ENCODE data around the gene NR4A1. TPM values are rescaled to one million over a fixed set of nuclear protein-coding genes. Genes with fewer than 3 reads are reported as not detected.
"Not testable (repeated sequence)": the region's sequence is repeated elsewhere in the genome, so short reads cannot be mapped to it uniquely, and the experiment has no call there.

The NR4A1 gene
- polyA plus RNA-seq, 1 experiment = 4.4 TPM

DNA sequence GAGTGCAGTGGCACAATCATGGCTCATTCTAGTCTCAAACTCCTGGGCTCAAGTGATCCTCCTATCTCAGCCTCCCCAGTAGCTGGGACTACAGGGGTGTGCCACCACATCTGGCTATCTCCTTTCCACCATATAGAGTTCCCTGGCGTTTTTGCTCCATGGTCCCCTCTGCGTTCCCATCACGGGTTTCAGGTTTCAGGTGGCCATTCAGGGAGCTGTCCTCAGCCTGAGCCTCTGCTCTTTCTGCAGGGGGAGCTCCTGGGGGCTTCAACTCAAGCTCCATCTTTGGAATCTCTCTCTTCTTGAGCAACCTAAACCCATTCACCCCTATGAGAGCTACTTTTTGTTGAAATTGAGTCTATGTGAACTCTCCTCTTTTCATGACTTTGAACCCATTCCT is 39.8 kb downstream of the NR4A1 start:
- POLR2A ChIA-PET = interaction anchor here (1.2 kb wide), 1 partner anchor 9 kb away, joined by 6 read pairs; no protein-coding TSS in a partner anchor
- CTCF ChIA-PET = interaction anchor here (0.6 to 31.7 kb wide), 4 partner anchors 29 to 899 kb away, joined by 3 to 624 read pairs (median 4); no protein-coding TSS in a partner anchor
- peaks cover 3% of the 10 kb centered on the region; the same call in 1 of the 2 replicates for H3K9me3 ChIP-seq (ENCODE audit: control insufficient read depth, insufficient read depth, low read length)
- H3K27ac ChIP-seq (ENCODE audit: low read depth, low read length) = no peak overlapping the region
- no peak overlapping the region for H3K4me3 ChIP-seq (ENCODE audit: low read depth, low read length)
- DNase-seq (ENCODE audit: low read depth, low spot score) = no peak
- peaks cover 32% of the 10 kb centered on the region for H3K27me3 ChIP-seq (ENCODE audit: control insufficient read depth, insufficient read depth, low read length)
- TF ChIP-seq, protein P1, sequence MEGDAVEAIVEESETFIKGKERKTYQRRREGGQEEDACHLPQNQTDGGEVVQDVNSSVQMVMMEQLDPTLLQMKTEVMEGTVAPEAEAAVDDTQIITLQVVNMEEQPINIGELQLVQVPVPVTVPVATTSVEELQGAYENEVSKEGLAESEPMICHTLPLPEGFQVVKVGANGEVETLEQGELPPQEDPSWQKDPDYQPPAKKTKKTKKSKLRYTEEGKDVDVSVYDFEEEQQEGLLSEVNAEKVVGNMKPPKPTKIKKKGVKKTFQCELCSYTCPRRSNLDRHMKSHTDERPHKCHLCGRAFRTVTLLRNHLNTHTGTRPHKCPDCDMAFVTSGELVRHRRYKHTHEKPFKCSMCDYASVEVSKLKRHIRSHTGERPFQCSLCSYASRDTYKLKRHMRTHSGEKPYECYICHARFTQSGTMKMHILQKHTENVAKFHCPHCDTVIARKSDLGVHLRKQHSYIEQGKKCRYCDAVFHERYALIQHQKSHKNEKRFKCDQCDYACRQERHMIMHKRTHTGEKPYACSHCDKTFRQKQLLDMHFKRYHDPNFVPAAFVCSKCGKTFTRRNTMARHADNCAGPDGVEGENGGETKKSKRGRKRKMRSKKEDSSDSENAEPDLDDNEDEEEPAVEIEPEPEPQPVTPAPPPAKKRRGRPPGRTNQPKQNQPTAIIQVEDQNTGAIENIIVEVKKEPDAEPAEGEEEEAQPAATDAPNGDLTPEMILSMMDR (IDR thresholded peaks at IDR 0.05; ENCODE audit: low read depth, low read length) = no peak

DNA sequence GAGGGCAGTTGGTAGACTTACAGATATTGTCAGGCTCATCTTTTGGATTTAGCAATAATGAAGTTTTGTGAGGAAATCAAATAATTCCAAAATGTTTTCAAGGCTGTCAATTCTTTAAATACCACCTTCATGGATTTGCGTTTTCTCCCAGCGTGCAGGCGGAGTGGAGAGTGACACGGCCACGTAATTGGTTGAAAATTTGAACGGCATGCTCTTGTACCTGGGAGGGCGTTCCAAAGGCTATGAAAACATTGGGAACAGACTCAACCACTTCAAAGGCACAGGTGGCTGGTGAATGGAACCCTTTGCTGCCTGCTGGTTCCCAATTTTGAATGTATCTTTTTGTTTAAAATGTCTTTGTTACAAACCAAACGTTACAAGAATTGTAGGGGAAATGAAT is 40.6 kb downstream of the NR4A1 start:
- TF ChIP-seq, protein P1 (IDR thresholded peaks at IDR 0.05; ENCODE audit: low read depth, low read length) = no peak
- POLR2A ChIA-PET = interaction anchor here (1.2 kb wide), 1 partner anchor 9 kb away, joined by 6 read pairs; no protein-coding TSS in a partner anchor
- Histone ChIP-seq H3K4me3 (ENCODE audit: low read depth, low read length) (no peak overlapping the region), H3K27ac (ENCODE audit: low read depth, low read length) (no peak overlapping the region), H3K9me3 (ENCODE audit: control insufficient read depth, insufficient read depth, low read length) (peaks cover 3% of the 10 kb centered on the region; the same call in 1 of the 2 replicates), H3K27me3 (ENCODE audit: control insufficient read depth, insufficient read depth, low read length) (peaks cover 32% of the 10 kb centered on the region)
- DNase-seq (ENCODE audit: low read depth, low spot score) = no peak
- CTCF ChIA-PET = interaction anchor here (1.3 to 31.7 kb wide), 2 partner anchors 65 to 88 kb away, joined by 4 to 624 read pairs; no protein-coding TSS in a partner anchor

DNA sequence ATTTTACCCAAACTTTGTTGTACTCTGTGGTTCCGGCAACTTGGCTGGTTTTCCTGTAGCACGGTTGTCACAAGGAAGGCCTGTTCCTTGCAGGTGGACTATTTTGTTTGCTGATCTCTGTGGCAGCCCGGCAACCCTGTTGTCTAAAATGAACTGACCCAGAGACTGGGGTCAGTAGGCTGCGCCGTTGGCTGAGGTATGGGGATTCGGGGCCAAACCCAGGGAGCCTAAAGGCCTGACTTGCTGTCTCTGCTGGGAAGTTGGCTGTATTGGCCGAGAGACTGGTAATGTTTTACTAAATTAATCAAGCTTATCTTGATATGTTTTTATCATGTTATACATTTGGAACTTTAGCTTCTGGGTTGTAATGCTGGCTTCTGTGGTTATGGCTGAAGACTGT is 42.1 kb downstream of the NR4A1 start:
- ChIA-PET POLR2A (interaction anchor here (1.2 kb wide), 1 partner anchor 87 kb away, joined by 3 read pairs; the partner anchor contains the start of gene TAMALIN), CTCF (interaction anchor here (2.2 kb wide), 1 partner anchor 68 kb away, joined by 19 read pairs; no protein-coding TSS in a partner anchor)
- no peak overlapping the region for H3K27ac ChIP-seq (ENCODE audit: low read depth, low read length)
- H3K27me3 ChIP-seq (ENCODE audit: control insufficient read depth, insufficient read depth, low read length) = peaks cover 27% of the 10 kb centered on the region
- no peak overlapping the region for H3K4me3 ChIP-seq (ENCODE audit: low read depth, low read length)
- TF ChIP-seq, protein P1 (IDR thresholded peaks at IDR 0.05; ENCODE audit: low read depth, low read length) = no peak
- no peak for DNase-seq (ENCODE audit: low read depth, low spot score)
- H3K9me3 ChIP-seq (ENCODE audit: control insufficient read depth, insufficient read depth, low read length) = peaks cover 3% of the 10 kb centered on the region; the same call in 1 of the 2 replicates

DNA sequence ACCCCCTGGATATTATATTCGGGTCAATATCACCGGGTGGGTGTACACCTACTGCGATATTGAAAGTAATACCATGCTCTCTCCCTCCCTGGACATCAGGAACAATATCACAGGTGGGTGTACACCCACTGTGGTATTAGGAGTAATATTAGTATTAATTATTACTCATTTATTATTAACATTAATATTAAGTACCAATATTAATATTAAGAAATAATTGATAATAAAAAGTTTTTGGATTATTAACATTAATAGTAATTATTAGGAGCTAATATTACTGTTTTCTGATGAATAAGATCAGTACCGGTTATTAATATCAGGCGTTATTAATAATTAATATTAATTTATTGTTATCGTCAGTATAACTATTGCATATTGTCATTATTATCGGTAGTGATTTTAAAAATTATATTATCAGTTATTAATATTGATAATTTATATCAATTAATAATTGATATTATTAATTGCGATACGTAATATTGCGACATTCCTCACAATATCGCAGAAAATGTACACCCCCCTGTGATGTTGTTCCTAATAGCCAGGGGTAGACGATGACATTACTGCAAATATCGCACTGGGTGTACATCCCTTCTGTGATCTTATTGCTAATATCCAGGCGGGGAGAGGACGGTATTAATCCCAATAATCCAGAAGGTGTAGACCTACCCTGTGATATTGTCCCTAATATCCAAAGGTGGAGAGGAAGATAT is 45.2 kb downstream of the NR4A1 start:
- CTCF ChIA-PET = no interaction called here
- H3K4me3 ChIP-seq (ENCODE audit: low read depth, low read length) = no peak overlapping the region
- H3K27me3 ChIP-seq (ENCODE audit: control insufficient read depth, insufficient read depth, low read length) = peaks cover 8% of the 10 kb centered on the region
- POLR2A ChIA-PET = no interaction called here
- peaks cover 3% of the 10 kb centered on the region; the same call in 1 of the 2 replicates for H3K9me3 ChIP-seq (ENCODE audit: control insufficient read depth, insufficient read depth, low read length)
- DNase-seq (ENCODE audit: low read depth, low spot score) = no peak
- TF ChIP-seq, protein P1 (IDR thresholded peaks at IDR 0.05; ENCODE audit: low read depth, low read length) = no peak
- no peak overlapping the region for H3K27ac ChIP-seq (ENCODE audit: low read depth, low read length)

DNA sequence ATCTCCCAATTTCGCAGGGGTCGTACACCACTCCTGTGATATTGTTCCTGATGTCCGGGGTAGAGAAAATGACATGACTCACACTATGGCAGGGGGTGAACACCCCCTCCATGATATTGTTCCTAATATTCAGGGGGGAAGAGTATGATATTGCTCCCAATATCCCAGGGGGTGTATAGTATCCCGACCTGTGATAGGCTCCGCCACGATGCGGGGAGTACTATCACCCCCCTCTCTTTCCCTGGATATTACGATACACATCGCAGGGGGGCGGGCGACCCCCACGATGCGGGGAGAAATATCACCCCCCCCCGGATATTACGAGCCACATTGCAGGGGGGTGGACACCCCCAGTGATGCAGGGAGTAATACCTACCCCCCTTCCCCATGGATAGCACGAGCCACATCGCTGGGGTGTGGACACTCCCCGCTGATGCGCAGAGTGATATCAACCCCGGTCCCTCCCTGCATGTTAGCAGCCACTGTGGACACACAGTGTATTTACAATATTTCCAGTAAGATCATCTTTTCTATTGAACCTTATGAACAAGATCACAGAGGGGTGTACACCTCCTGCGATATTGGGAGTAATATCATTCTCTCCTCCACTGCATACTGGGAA is 45.9 kb downstream of the NR4A1 start:
- no peak overlapping the region for H3K27ac ChIP-seq (ENCODE audit: low read depth, low read length)
- ChIA-PET CTCF (no interaction called here), POLR2A (no interaction called here)
- peaks cover 3% of the 10 kb centered on the region; the same call in 1 of the 2 replicates for H3K9me3 ChIP-seq (ENCODE audit: control insufficient read depth, insufficient read depth, low read length)
- DNase-seq (ENCODE audit: low read depth, low spot score) = no peak
- no peak overlapping the region for H3K4me3 ChIP-seq (ENCODE audit: low read depth, low read length)
- TF ChIP-seq, protein P1 (IDR thresholded peaks at IDR 0.05; ENCODE audit: low read depth, low read length) = no peak
- H3K27me3 ChIP-seq (ENCODE audit: control insufficient read depth, insufficient read depth, low read length) = peaks cover 4% of the 10 kb centered on the region

DNA sequence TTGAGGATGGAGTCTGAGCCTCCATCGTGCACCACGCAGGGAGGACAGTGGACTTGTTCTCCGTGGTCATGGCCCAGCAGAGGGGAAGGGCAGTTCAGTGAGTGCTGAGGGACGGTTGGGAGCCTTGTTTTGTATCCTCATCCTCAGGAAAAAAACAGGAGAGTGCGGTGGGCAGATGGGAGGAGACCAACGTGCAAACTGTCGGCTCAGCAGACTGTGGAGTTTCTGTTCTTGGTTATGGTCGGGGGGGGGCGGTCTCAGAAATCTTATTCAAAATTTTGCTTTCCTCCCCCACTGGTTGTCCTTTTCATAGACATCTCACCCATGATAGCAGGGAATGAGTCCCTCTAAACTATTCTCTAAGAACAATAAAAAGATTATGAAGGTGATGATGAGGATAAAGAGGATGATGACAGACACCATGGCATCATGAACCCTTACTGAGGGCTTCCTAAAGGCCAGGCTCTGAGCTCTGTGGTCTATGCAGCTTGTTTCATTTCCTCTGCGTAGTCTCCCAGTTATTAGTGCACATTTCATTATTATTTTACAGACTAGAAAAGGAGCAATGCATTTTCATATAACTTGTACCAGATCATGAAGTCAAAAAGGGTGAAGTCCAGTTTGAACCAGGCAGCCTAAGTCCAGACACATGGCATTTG is 53.3 kb downstream of the NR4A1 start:
- H3K9me3 ChIP-seq (ENCODE audit: control insufficient read depth, insufficient read depth, low read length); POLR2A ChIA-PET; CTCF ChIA-PET: not testable (repeated sequence)

More for the DNA sequence above, 53.3 kb downstream of the NR4A1 start:
- DNase-seq (ENCODE audit: low read depth, low spot score); H3K27me3 ChIP-seq (ENCODE audit: control insufficient read depth, insufficient read depth, low read length); H3K27ac ChIP-seq (ENCODE audit: low read depth, low read length); H3K4me3 ChIP-seq (ENCODE audit: low read depth, low read length): not testable (repeated sequence)

Measured in AG04450 (cell line).